Islet of Langerhans (tissue), 1 donor: ENCODE results near the gene KLF6.

ENCODE experiments used
- FAIRE-seq: peaks from one replicate; lab custom pipeline; 2011; peaks lifted over from hg19 to GRCh38; lab: Jason Lieb, UNC

Gene KLF6

GRCh38 chr10:3784510-3785250 lies at the start of gene KLF6:
Gene KLF6, minus strand, starts transcription at chr10:3785209. Its CDS starts 195 bp downstream, at chr10:3785014.
- FAIRE-seq, result no peak

GRCh38 chr10:3834404-3834803 lies 49.4 kb upstream of the KLF6 start:
- FAIRE-seq, result no peak

GRCh38 chr10:3833046-3833445 lies 48.0 kb upstream of the KLF6 start:
- no peak for FAIRE-seq

- no peak for FAIRE-seq
These were observed 47.2 kb upstream of the KLF6 start for GRCh38 chr10:3832022-3832786.

- FAIRE-seq, result no peak
These were observed 46.6 kb upstream of the KLF6 start for GRCh38 chr10:3831608-3832007.

GRCh38 chr10:3830946-3831345 lies 45.9 kb upstream of the KLF6 start:
- no peak for FAIRE-seq

GRCh38 chr10:3829156-3830050 lies 44.4 kb upstream of the KLF6 start:
- no peak for FAIRE-seq

GRCh38 chr10:3828404-3829155 lies 43.6 kb upstream of the KLF6 start:
- FAIRE-seq, result peak; percentile 94

GRCh38 chr10:3827768-3828403 lies 42.9 kb upstream of the KLF6 start:
- no peak for FAIRE-seq

- FAIRE-seq, result no peak
These were observed 42.3 kb upstream of the KLF6 start for GRCh38 chr10:3827266-3827665.

- no peak for FAIRE-seq
These were observed 40.9 kb upstream of the KLF6 start for GRCh38 chr10:3825862-3826351.

GRCh38 chr10:3825244-3825643 lies 40.2 kb upstream of the KLF6 start:
- no peak for FAIRE-seq

GRCh38 chr10:3822541-3823330 lies 37.7 kb upstream of the KLF6 start:
- no peak for FAIRE-seq

- no peak for FAIRE-seq
These were observed 35.2 kb upstream of the KLF6 start for GRCh38 chr10:3820255-3820654.

- FAIRE-seq, result no peak
These were observed 32.0 kb upstream of the KLF6 start for GRCh38 chr10:3816995-3817394.

- FAIRE-seq, result no peak
These were observed 29.8 kb upstream of the KLF6 start for GRCh38 chr10:3814838-3815220.

- no peak for FAIRE-seq
These were observed 29.2 kb upstream of the KLF6 start for GRCh38 chr10:3813986-3814837.

- FAIRE-seq, result no peak
These were observed 28.3 kb upstream of the KLF6 start for GRCh38 chr10:3813267-3813666.

GRCh38 chr10:3812141-3812540 lies 27.1 kb upstream of the KLF6 start:
- FAIRE-seq, result no peak
